Smooth muscle cell (in vitro differentiated cells): Measurements from ENCODE around the gene ZC3H14. TPM values are rescaled to one million over a fixed set of nuclear protein-coding genes. Genes with fewer than 3 reads are reported as not detected.

ENCODE experiments used
- DNase-seq: peaks from one replicate; lab custom pipeline; 2025; ENCODE audit not compliant: unreplicated experiment; lab: John Stamatoyannopoulos, UW
- H2AFZ ChIP-seq: fragments of 200-600 bp; sonication (generic); 2 replicates; pipeline ENCODE4 v1.6.0; 2016; ENCODE audit warnings: antibody characterized with exemption, low read depth, mild to moderate bottlenecking
- H3F3A ChIP-seq: fragments of 200-600 bp; sonication (generic); 2 replicates; pipeline ENCODE4 v1.6.0; 2017; ENCODE audit warnings: antibody characterized with exemption, low read depth
- H3K27ac ChIP-seq: fragments of 200-600 bp; sonication (generic); 2 replicates; pipeline ENCODE4 v1.5.1; 2016; ENCODE audit warnings: low read depth, mild to moderate bottlenecking
- H3K27me3 ChIP-seq: fragments of 200-600 bp; sonication (generic); 2 replicates; pipeline ENCODE4 v1.6.1; 2016; ENCODE audit warnings: low read depth, mild to moderate bottlenecking
- H3K36me3 ChIP-seq: fragments of 200-600 bp; sonication (generic); 2 replicates; pipeline ENCODE4 v1.5.1; 2016; ENCODE audit warnings: low read depth
- H3K4me1 ChIP-seq: fragments of 200-600 bp; sonication (generic); 2 replicates; pipeline ENCODE4 v1.5.1; 2016; ENCODE audit warnings: low read depth
- H3K4me2 ChIP-seq: fragments of 200-600 bp; sonication (generic); 2 replicates; pipeline ENCODE4 v1.6.0; 2016; ENCODE audit warnings: mild to moderate bottlenecking
- H3K4me3 ChIP-seq: fragments of 200-600 bp; sonication (generic); 2 replicates; pipeline ENCODE4 v1.5.1; 2016; ENCODE audit warnings: mild to moderate bottlenecking
- H3K79me2 ChIP-seq: fragments of 200-600 bp; sonication (generic); 2 replicates; pipeline ENCODE4 v1.6.0; 2016; ENCODE audit warnings: low read depth, mild to moderate bottlenecking
- H3K9ac ChIP-seq: fragments of 200-600 bp; sonication (generic); 2 replicates; pipeline ENCODE4 v1.6.0; 2016; ENCODE audit warnings: low read depth
- H3K9me3 ChIP-seq: fragments of 200-600 bp; sonication (generic); replicated peaks from 2 replicates; pipeline ENCODE4 v1.5.1; 2016; ENCODE audit warnings: low read depth
- H4K20me1 ChIP-seq: fragments of 200-600 bp; sonication (generic); 2 replicates; pipeline ENCODE4 v1.6.0; 2016; ENCODE audit warnings: low read depth
- WGBS: methylation state at CpG from one replicate; pipeline ENCODE4 v1.1.7; 2016; ENCODE audit warnings: low lambda C conversion rate; 5-methylcytosine and 5-hydroxymethylcytosine counted together
- polyA plus RNA-seq: library from polyadenylated mRNA; unstranded; fragments of >200 nt; fragmentation: Nextera tagmentation; extraction: Ambion mirVana; gene quantifications from 2 replicates; pipeline ENCODE4 v1.2.1, GENCODE V29; 2016
- total RNA-seq: library from RNA; depleted of rRNA; stranded (reverse); fragments of >200 nt; gene quantifications from 2 replicates; pipeline ENCODE4 v1.2.3, GENCODE V29; 2014
- TF ChIP-seq, protein P1 (sequence below): fragments of 200-600 bp; sonication (generic); IDR thresholded peaks from 2 replicates; pipeline ENCODE4 v1.5.1; 2017; ENCODE audit warnings: borderline replicate concordance, mild to moderate bottlenecking, antibody characterized with exemption; ENCODE audit not compliant: insufficient read depth, poor library complexity, severe bottlenecking

Gene ZC3H14
- total and polyA plus RNA-seq, 2 experiments from 2014 or later = 43.0 to 59.1 TPM

DNA sequence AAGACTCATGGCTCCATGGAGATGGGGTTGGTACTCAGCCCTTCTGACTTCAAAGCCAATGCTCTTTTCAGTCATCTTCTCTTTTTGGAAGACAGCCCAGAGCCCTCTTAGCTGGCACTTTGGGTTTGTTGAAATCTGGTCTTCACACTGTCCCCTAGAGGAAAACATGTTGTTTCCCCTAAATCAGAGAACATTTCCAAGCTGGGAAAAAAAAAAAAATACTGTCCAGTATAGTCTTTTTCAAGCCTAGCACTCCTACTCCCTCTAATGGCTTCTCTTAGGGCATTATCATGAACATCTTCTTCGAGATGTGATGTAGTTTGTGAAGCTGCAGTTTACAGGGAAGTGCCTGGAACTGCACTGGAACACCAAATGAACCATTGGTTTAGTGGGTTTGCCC is 3.0 kb upstream of the ZC3H14 start:
- Histone ChIP-seq H2AFZ (no peak overlapping the region), H3F3A (no peaks in the 10 kb centered on the region), H3K27me3 (no peaks in the 10 kb centered on the region), H3K4me3 (no peak overlapping the region), H3K36me3 (no peaks in the 10 kb centered on the region), H3K9ac (no peak overlapping the region), H3K4me2 (no peak overlapping the region), H3K4me1 (peaks cover 16% of the 10 kb centered on the region), H3K27ac (no peak overlapping the region), H3K9me3 (no peaks in the 10 kb centered on the region), H4K20me1 (peaks cover 14% of the 10 kb centered on the region), H3K79me2 (peaks cover 18% of the 10 kb centered on the region)
- 44% methylated on average over 1 of the region's 1 CpG for WGBS
- TF ChIP-seq, protein P1, sequence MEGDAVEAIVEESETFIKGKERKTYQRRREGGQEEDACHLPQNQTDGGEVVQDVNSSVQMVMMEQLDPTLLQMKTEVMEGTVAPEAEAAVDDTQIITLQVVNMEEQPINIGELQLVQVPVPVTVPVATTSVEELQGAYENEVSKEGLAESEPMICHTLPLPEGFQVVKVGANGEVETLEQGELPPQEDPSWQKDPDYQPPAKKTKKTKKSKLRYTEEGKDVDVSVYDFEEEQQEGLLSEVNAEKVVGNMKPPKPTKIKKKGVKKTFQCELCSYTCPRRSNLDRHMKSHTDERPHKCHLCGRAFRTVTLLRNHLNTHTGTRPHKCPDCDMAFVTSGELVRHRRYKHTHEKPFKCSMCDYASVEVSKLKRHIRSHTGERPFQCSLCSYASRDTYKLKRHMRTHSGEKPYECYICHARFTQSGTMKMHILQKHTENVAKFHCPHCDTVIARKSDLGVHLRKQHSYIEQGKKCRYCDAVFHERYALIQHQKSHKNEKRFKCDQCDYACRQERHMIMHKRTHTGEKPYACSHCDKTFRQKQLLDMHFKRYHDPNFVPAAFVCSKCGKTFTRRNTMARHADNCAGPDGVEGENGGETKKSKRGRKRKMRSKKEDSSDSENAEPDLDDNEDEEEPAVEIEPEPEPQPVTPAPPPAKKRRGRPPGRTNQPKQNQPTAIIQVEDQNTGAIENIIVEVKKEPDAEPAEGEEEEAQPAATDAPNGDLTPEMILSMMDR = no peak
- DNase-seq = no peak

DNA sequence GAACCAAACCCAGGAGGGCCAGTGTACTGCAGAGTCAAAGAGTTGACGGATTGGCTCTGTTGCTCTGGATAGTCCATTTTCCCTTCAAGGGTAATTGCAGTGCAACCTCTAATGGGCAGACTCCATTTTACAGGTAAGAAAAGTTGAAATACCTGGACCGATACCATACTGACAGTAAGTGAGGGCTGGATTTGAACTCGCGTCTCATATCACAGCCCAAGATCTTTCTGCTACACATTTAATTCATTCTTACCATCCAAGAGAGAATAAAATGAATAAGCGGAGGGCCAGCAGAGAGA is 356 bp upstream of the ZC3H14 start:
- H3K27me3 ChIP-seq = no peaks in the 10 kb centered on the region
- peak overlapping the region; percentile 97 for H2AFZ ChIP-seq
- H3F3A ChIP-seq = no peaks in the 10 kb centered on the region
- H4K20me1 ChIP-seq = peaks cover 33% of the 10 kb centered on the region
- TF ChIP-seq, protein P1 = no peak
- WGBS = 34% methylated on average over 5 of the region's 5 CpGs
- DNase-seq = no peak
- H3K4me3 ChIP-seq = peak overlapping the region; percentile 100
- peak overlapping the region; percentile 92 for H3K9ac ChIP-seq
- H3K4me2 ChIP-seq = peak overlapping the region; percentile 100
- H3K79me2 ChIP-seq = peaks cover 40% of the 10 kb centered on the region
- H3K27ac ChIP-seq = no peak overlapping the region
- H3K4me1 ChIP-seq = peaks cover 13% of the 10 kb centered on the region
- H3K9me3 ChIP-seq = no peaks in the 10 kb centered on the region
- H3K36me3 ChIP-seq = no peaks in the 10 kb centered on the region

DNA sequence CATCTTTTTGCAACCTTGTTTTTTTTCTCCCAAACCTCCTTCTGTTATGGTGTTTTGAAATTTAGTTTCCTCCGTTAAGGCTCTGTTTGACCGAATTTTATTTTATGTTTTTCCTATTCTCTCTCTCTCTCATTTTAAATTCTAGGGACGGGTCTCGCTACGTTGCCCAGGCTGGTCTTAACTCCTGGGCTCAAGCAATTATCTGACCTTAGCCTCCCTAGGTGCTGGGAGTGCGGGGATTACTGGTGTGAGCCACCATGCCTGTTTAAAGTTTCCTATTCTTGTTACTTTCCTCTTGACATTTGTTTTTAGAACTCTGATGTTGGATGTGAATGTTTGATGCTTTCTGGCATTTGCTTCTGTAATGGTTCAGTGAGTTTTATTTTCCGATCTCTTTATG is 1.0 kb downstream of the ZC3H14 start:
- Histone ChIP-seq H3K4me3 (peak overlapping the region; percentile 100), H3K79me2 (peaks cover 46% of the 10 kb centered on the region), H3K9ac (peak overlapping the region; percentile 92), H4K20me1 (peaks cover 35% of the 10 kb centered on the region), H3K27ac (peak overlapping the region; percentile 89), H3K27me3 (no peaks in the 10 kb centered on the region), H3K9me3 (no peaks in the 10 kb centered on the region), H3F3A (no peaks in the 10 kb centered on the region), H3K36me3 (peaks cover 10% of the 10 kb centered on the region), H3K4me2 (peak overlapping the region; percentile 100), H3K4me1 (peaks cover 13% of the 10 kb centered on the region), H2AFZ (no peak overlapping the region)
- TF ChIP-seq, protein P1 = no peak
- WGBS = 29% methylated on average over 7 of the region's 7 CpGs
- no peak for DNase-seq

DNA sequence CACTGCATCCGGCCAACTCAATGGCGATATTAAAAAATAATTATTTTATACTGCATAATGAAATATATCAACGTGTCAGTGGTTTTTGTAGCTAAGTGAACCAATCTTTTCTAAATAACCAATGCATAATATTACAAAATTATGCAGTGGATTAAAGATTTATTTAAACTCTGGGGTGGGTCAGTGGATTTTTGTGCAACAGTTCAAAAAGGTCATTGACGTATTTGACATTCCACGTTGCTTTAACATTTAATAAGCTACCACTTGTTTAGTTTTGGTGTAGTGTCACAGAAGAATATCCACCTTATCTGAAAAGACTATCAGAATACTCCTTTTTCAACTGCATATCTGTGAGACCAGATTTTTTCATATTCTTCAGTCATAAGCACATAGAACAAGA is 2.6 kb downstream of the ZC3H14 start:
- Histone ChIP-seq H3K79me2 (peaks cover 46% of the 10 kb centered on the region), H3F3A (no peaks in the 10 kb centered on the region), H3K4me1 (peaks cover 13% of the 10 kb centered on the region), H3K27me3 (no peaks in the 10 kb centered on the region), H3K4me3 (no peak overlapping the region), H3K36me3 (peaks cover 16% of the 10 kb centered on the region), H2AFZ (no peak overlapping the region), H3K27ac (no peak overlapping the region), H3K9me3 (no peaks in the 10 kb centered on the region), H3K4me2 (no peak overlapping the region), H4K20me1 (peaks cover 40% of the 10 kb centered on the region), H3K9ac (no peak overlapping the region)
- WGBS = 97% methylated on average over 5 of the region's 5 CpGs
- DNase-seq = no peak
- TF ChIP-seq, protein P1 = no peak
